ENCODE results near the gene TP53I11.

DNA sequence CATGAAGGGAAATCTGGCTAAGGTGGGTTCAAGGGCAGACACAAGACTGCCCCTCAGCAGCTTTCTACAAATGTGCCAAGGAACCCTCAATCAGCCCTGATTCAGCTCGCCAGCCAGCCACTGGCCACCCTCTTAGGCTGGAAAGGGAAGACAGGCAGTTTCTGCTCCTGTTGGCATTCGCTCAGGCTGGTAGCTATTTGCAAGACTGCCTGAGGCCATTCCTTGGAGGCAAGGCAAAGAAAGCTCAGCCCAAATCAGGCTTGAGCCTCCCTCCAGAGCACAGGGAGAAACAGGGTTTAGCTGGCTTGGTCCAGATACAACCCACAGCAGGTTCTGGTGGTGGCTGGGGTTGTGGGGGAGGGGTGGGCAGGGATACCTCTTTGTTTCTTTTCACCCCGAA is 19.2 kb downstream of the TP53I11 start:
- TF ChIP-seq TCF3 (CRISPR knock-in tag; IDR thresholded peaks at IDR 0.05) (no peak), ZNF354B (CRISPR knock-in tag; IDR thresholded peaks at IDR 0.05) (no peak), YY1 (IDR thresholded peaks at IDR 0.05; ENCODE audit: borderline replicate concordance in 1 of 3, control insufficient read depth in 1 of 3, extremely low read depth in 1 of 3, insufficient read depth in 3 of 3, insufficient read length in 1 of 3, insufficient replicate concordance in 2 of 3, low read depth in 1 of 3, low read length in 2 of 3) (no peak), EZH2 (IDR thresholded peaks at IDR 0.05; ENCODE audit: borderline replicate concordance, low read depth, low read length) (no peak), ZNF121 (CRISPR knock-in tag; conservative IDR thresholded peaks at IDR 0.05) (no peak), ZNF57 (CRISPR knock-in tag; IDR thresholded peaks at IDR 0.05) (no peak), ZNF830 (CRISPR knock-in tag; IDR thresholded peaks at IDR 0.05) (no peak), HDAC8 (tag; IDR thresholded peaks at IDR 0.05) (no peak)
- TF ChIP-seq, protein P1, sequence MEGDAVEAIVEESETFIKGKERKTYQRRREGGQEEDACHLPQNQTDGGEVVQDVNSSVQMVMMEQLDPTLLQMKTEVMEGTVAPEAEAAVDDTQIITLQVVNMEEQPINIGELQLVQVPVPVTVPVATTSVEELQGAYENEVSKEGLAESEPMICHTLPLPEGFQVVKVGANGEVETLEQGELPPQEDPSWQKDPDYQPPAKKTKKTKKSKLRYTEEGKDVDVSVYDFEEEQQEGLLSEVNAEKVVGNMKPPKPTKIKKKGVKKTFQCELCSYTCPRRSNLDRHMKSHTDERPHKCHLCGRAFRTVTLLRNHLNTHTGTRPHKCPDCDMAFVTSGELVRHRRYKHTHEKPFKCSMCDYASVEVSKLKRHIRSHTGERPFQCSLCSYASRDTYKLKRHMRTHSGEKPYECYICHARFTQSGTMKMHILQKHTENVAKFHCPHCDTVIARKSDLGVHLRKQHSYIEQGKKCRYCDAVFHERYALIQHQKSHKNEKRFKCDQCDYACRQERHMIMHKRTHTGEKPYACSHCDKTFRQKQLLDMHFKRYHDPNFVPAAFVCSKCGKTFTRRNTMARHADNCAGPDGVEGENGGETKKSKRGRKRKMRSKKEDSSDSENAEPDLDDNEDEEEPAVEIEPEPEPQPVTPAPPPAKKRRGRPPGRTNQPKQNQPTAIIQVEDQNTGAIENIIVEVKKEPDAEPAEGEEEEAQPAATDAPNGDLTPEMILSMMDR (IDR thresholded peaks at IDR 0.05 in 2 of 3, conservative IDR thresholded peaks at IDR 0.05 in 1 of 3; ENCODE audit: insufficient read depth in 2 of 3, low read depth in 1 of 3, low read length in 3 of 3) = no peak
- TF ChIP-seq, protein P2, sequence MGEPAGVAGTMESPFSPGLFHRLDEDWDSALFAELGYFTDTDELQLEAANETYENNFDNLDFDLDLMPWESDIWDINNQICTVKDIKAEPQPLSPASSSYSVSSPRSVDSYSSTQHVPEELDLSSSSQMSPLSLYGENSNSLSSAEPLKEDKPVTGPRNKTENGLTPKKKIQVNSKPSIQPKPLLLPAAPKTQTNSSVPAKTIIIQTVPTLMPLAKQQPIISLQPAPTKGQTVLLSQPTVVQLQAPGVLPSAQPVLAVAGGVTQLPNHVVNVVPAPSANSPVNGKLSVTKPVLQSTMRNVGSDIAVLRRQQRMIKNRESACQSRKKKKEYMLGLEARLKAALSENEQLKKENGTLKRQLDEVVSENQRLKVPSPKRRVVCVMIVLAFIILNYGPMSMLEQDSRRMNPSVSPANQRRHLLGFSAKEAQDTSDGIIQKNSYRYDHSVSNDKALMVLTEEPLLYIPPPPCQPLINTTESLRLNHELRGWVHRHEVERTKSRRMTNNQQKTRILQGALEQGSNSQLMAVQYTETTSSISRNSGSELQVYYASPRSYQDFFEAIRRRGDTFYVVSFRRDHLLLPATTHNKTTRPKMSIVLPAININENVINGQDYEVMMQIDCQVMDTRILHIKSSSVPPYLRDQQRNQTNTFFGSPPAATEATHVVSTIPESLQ (CRISPR knock-in tag; IDR thresholded peaks at IDR 0.05) = no peak

Data from K562 (cell line).